ENCODE results near the gene LAMA1. TPM values are rescaled to one million over a fixed set of nuclear protein-coding genes. Genes with fewer than 3 reads are reported as not detected.

The LAMA1 gene
- total and polyA plus RNA-seq, 2 of the 8 experiments (the other 6 are each of a cell fraction or from before 2014, with no cell fraction given) = 30.4 to 48.7 TPM

GRCh38 chr18:6956495-6956894 is 161.1 kb downstream of the LAMA1 start:
- Histone ChIP-seq H4K8ac (ENCODE audit: extremely low read depth, insufficient read depth, low read length) (no peak overlapping the region; the same call in 1 of the 2 replicates), H3K79me2 (ENCODE audit: control insufficient read depth in 1 of 2, insufficient read depth in 2 of 2, low read length in 2 of 2) (no peaks in the 10 kb centered on the region), H2BK5ac (ENCODE audit: low read depth, low read length) (no peak overlapping the region), H3K56ac (replicated peaks; ENCODE audit: insufficient read length, low read depth, low read length) (no peak overlapping the region), H2BK12ac (ENCODE audit: low read depth, low read length) (no peak overlapping the region), H4K91ac (replicated peaks; ENCODE audit: insufficient read length, low read length) (no peak overlapping the region), H3K4me3 (ENCODE audit: extremely low read depth in 1 of 4, insufficient read depth in 2 of 4, low read depth in 3 of 4, low read length in 4 of 4) (no peak overlapping the region), H3K23me2 (ENCODE audit: low read depth, low read length) (0 out of 2 replicates have a peak, but pooled peaks cover 1% of the 10 kb centered on the region), H3K14ac (ENCODE audit: insufficient read length) (no peak overlapping the region), H3K23ac (ENCODE audit: insufficient read length) (no peak overlapping the region), H3K18ac (ENCODE audit: extremely low read depth, low read length) (no peak overlapping the region), H3K27ac (ENCODE audit: low read depth, low read length) (no peak overlapping the region), H3K4me2 (ENCODE audit: insufficient read depth in 1 of 2, low read depth in 2 of 2, low read length in 2 of 2) (no peak overlapping the region), H3K36me3 (ENCODE audit: control insufficient read depth in 2 of 4, insufficient read depth in 4 of 4, low read length in 3 of 4) (peaks cover 9 to 43% (median 32%) of the 10 kb centered on the region in 4 experiments), H3K79me1 (ENCODE audit: low read depth, low read length) (no peaks in the 10 kb centered on the region), H2BK15ac (ENCODE audit: low read length) (no peak overlapping the region), H3K4me1 (replicated peaks in 1 of 4; ENCODE audit: control insufficient read depth in 3 of 4, insufficient read depth in 4 of 4, low read length in 3 of 4) (no peaks in the 10 kb centered on the region), H2AFZ (ENCODE audit: low read length) (no peak overlapping the region), H2AK5ac (ENCODE audit: low read depth, low read length) (no peak overlapping the region), H2BK20ac (ENCODE audit: low read length) (no peak overlapping the region), H4K5ac (ENCODE audit: insufficient read length, low read depth, low read length) (no peak overlapping the region), H3K4ac (replicated peaks; ENCODE audit: insufficient read length, low read depth, low read length) (no peak overlapping the region), H3K27me3 (replicated peaks in 1 of 4; ENCODE audit: control insufficient read depth in 3 of 4, extremely low read depth in 1 of 4, insufficient read depth in 3 of 4, low read length in 3 of 4) (no peaks in the 10 kb centered on the region), H4K20me1 (replicated peaks in 1 of 2; ENCODE audit: control insufficient read depth in 1 of 2, insufficient read depth in 2 of 2, low read length in 2 of 2) (peaks cover 2% of the 10 kb centered on the region in 2 experiments), H2BK120ac (replicated peaks; ENCODE audit: low read depth, low read length) (no peak overlapping the region), H3K9ac (replicated peaks in 1 of 4; ENCODE audit: extremely low read depth in 1 of 4, low read depth in 3 of 4, low read length in 3 of 4) (no peak overlapping the region), H3K9me3 (ENCODE audit: insufficient read depth in 2 of 2, low read depth in 1 of 2, low read length in 1 of 2) (0 out of 4 replicates have a peak, but pooled peaks cover 0 to 10% of the 10 kb centered on the region in 2 experiments)
- ChIA-PET CTCF (ENCODE audit: partially characterized antibody) (interaction anchor here (0.5 to 2.0 kb wide), 2 partner anchors 221 to 1088 kb away, joined by 4 to 7 read pairs; no protein-coding TSS in a partner anchor), POLR2A (ENCODE audit: partially characterized antibody) (no interaction called here)
- WGBS, 2 experiments (ENCODE audit: extremely low coverage in 1 of 2, insufficient coverage in 1 of 2, insufficient read length in 1 of 2, insufficient replicate concordance in 2 of 2, low coverage in 1 of 2, low lambda C conversion rate in 2 of 2, missing lambda C conversion rate in 1 of 2) = 92% methylated on average over 5 of the region's 5 CpGs; no CpG with 5 or more reads in 1 of the 2 experiments
- FAIRE-seq = no peak
- DNase-seq (ENCODE audit: low read depth in 1 of 2, low spot score in 2 of 2) = no peak
- TF ChIP-seq CHD2 (IDR thresholded peaks at IDR 0.05; ENCODE audit: low read length) (no peak), HDAC2 (IDR thresholded peaks at IDR 0.05; ENCODE audit: borderline replicate concordance in 1 of 2, low read depth in 2 of 2, low read length in 2 of 2) (no peak), CHD1 (IDR thresholded peaks at IDR 0.05; ENCODE audit: low read depth, low read length) (no peak), SP1 (IDR thresholded peaks at IDR 0.05; ENCODE audit: low read depth, low read length) (no peak), RXRA (IDR thresholded peaks at IDR 0.05; ENCODE audit: insufficient read depth, low read depth, low read length) (no peak), MAFK (IDR thresholded peaks at IDR 0.05; ENCODE audit: low read depth, low read length) (no peak), YY1 (IDR thresholded peaks at IDR 0.05; ENCODE audit: low read depth, low read length) (no peak), CTCF (IDR thresholded peaks at IDR 0.05; ENCODE audit: control extremely low read depth in 1 of 3, insufficient read depth in 1 of 3, low read depth in 1 of 3, low read length in 3 of 3) (no peak), CBX5 (IDR thresholded peaks at IDR 0.05; ENCODE audit: low read depth, low read length) (no peak), BACH1 (IDR thresholded peaks at IDR 0.05; ENCODE audit: low read length) (no peak), ZNF274 (IDR thresholded peaks at IDR 0.05; ENCODE audit: borderline replicate concordance, extremely low read depth, low read length) (no peak), RBBP5 (IDR thresholded peaks at IDR 0.05; ENCODE audit: borderline replicate concordance, low read depth, low read length) (no peak)

Data from H1 (cell line).